Neural crest cell (in vitro differentiated cells): ENCODE data around the gene HNRNPD. TPM values are rescaled to one million over a fixed set of nuclear protein-coding genes. Genes with fewer than 3 reads are reported as not detected.
A peak's percentile ranks its signal among the peaks of the same experiment; 100 is the strongest.

ENCODE experiments used
- DNase-seq: peaks from one replicate; pipeline ENCODE4 v3.0.0; 2021; ENCODE audit warnings: low read depth, mixed read lengths, low spot score
- H3K27ac Mint-ChIP-seq: one replicate; pipeline ENCODE4 v1.8.0; 2021; ENCODE audit warnings: mild to moderate bottlenecking, mixed read lengths; ENCODE audit not compliant: unreplicated experiment
- H3K27me3 Mint-ChIP-seq: 2 replicates; pipeline ENCODE4 v1.8.0; 2021; ENCODE audit warnings: low read depth, mild to moderate bottlenecking, mixed read lengths
- H3K36me3 Mint-ChIP-seq: 2 replicates; pipeline ENCODE4 v1.8.0; 2021; ENCODE audit warnings: low read depth, mild to moderate bottlenecking, mixed read lengths
- H3K4me1 Mint-ChIP-seq: 2 replicates; pipeline ENCODE4 v1.8.0; 2021; ENCODE audit warnings: mixed read lengths
- H3K4me3 Mint-ChIP-seq: one replicate; pipeline ENCODE4 v1.8.0; 2021; ENCODE audit warnings: mild to moderate bottlenecking, mixed read lengths
- H3K9me3 Mint-ChIP-seq: 2 replicates; pipeline ENCODE4 v1.8.0; 2021; ENCODE audit warnings: mixed read lengths
- CTCF ChIP-seq: fragments of 200-600 bp; sonication (generic); conservative IDR thresholded peaks from 2 replicates; pipeline ENCODE4 v1.5.0; 2021; ENCODE audit warnings: antibody characterized with exemption, mild to moderate bottlenecking
- total RNA-seq: library from RNA; stranded (reverse); gene quantifications from 2 replicates; pipeline ENCODE4 v1.2.1, GENCODE V29; 2021

The HNRNPD gene
- total RNA-seq, 1 donor from 2014 or later = 610 TPM

DNA sequence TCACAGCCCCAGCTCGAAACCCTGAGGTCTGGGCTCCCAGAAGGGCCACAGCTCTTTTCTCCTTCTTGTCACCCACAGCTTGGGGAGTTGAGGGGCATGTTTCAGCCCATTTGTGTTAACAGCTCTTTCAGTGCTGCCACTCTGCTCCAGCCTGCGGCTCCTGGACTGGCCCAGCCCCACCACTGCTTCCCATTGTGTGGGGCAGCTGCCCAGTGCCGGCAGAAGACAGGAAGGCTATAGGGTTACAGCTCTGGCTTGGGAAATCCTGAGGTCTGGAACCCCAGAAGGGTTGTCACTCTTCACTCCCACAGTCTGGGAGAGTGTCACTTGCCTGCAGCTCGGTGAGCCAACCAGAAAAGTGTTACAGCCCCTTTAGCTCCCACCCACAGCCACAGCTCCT lies 7.0 kb upstream of the HNRNPD start:
- H3K27ac Mint-ChIP-seq = no peak overlapping the region
- H3K27me3 Mint-ChIP-seq = no peaks in the 10 kb centered on the region
- H3K4me1 Mint-ChIP-seq = peaks cover 16% of the 10 kb centered on the region
- peaks cover 4% of the 10 kb centered on the region for H3K9me3 Mint-ChIP-seq
- DNase-seq = no peak
- no peak overlapping the region for H3K4me3 Mint-ChIP-seq
- TF ChIP-seq CTCF = no peak
- peaks cover 21% of the 10 kb centered on the region for H3K36me3 Mint-ChIP-seq

DNA sequence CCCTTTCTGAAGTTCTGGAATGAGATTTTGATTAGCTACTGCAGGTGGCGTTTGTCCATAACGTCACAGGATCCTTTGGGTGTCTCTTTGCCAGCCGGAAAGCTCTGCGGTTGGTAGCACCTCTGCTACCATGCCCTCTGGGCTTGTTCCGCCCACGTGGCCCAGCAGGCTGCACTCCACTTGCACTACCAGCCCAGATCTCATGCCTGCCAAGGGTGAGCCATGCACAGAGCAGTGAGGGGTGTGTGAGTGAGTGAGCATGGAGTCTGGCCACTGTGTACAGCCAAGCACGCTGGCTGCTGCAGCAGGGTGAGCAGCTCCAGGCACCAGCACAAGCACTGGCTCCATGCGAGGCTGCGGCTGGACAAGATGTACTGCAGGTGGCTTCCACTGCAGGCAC lies 6.6 kb upstream of the HNRNPD start:
- Mint-ChIP-seq H3K27me3 (no peaks in the 10 kb centered on the region), H3K4me1 (peaks cover 21% of the 10 kb centered on the region), H3K27ac (no peak overlapping the region), H3K4me3 (no peak overlapping the region), H3K9me3 (peaks cover 2% of the 10 kb centered on the region), H3K36me3 (peaks cover 19% of the 10 kb centered on the region)
- no peak for TF ChIP-seq CTCF
- no peak for DNase-seq

GRCh38 chr4:82376109-82376508 lies 2.3 kb upstream of the HNRNPD start:
- Mint-ChIP-seq H3K27ac (no peak overlapping the region), H3K4me1 (peaks cover 36% of the 10 kb centered on the region), H3K27me3 (peaks cover 8% of the 10 kb centered on the region), H3K4me3 (peak overlapping the region; percentile 98), H3K36me3 (peaks cover 28% of the 10 kb centered on the region), H3K9me3 (no peaks in the 10 kb centered on the region)
- TF ChIP-seq CTCF = no peak
- no peak for DNase-seq

DNA sequence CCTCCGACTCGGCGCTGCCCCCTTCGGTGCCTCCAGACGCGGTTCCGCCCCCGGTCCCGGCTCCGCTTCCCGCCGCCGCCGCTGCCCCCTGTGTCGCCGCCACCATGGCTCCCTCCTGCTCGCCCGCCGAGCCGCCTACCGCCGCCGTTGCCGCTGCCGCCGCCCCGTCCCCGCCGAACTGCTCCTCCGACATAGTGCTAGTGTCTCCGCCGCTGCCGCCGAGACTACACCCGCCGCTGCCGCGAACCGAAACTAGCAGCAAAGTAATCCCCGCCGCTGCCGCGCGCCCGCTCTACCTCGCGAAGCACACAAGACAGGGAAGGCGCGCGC lies 340 bp downstream of the HNRNPD start:
- Mint-ChIP-seq H3K36me3 (peaks cover 39% of the 10 kb centered on the region), H3K4me1 (peaks cover 51% of the 10 kb centered on the region), H3K9me3 (no peaks in the 10 kb centered on the region), H3K4me3 (peak overlapping the region; percentile 98), H3K27me3 (peaks cover 8% of the 10 kb centered on the region), H3K27ac (peak overlapping the region; percentile 100)
- TF ChIP-seq CTCF = no peak
- DNase-seq = no peak

GRCh38 chr4:82372517-82373485 lies 990 bp downstream of the HNRNPD start:
- H3K4me3 Mint-ChIP-seq = peak overlapping the region; percentile 98
- no peaks in the 10 kb centered on the region for H3K9me3 Mint-ChIP-seq
- peaks cover 39% of the 10 kb centered on the region for H3K36me3 Mint-ChIP-seq
- DNase-seq = peak; percentile 65
- H3K4me1 Mint-ChIP-seq = peaks cover 57% of the 10 kb centered on the region
- TF ChIP-seq CTCF = no peak
- H3K27ac Mint-ChIP-seq = peak overlapping the region; percentile 100
- H3K27me3 Mint-ChIP-seq = peaks cover 8% of the 10 kb centered on the region
